Adrenal gland (tissue), 5 donors: ENCODE measurements around the gene RFX7.

Experiments used
- POLR2A ChIP-seq, 2 donors: fragments of 450-650 bp; IDR thresholded peaks; one replicate each; pipeline ENCODE4 v1.6.1; 2017; ENCODE audit warnings: antibody characterized with exemption in 2 of 2, mild to moderate bottlenecking in 2 of 2, moderate library complexity in 1 of 2
- TF ChIP-seq, protein P1 (sequence below), 6 experiments: fragments of 450-650 bp in 4 of 6; fragments of 200-600 bp in 2 of 6; sonication (generic) in 1 of 6; IDR thresholded peaks; 1 replicate in 5 of 6; 2 replicates in 1 of 6; pipeline versions ENCODE4 v1.5.1 to v1.8.0; 2016 to 2021; ENCODE audit warnings: antibody characterized with exemption in 6 of 6, mild to moderate bottlenecking in 2 of 6, moderate library complexity in 1 of 6
- donor health status: DM: no; HTN: no; CAD: no.

DNA sequence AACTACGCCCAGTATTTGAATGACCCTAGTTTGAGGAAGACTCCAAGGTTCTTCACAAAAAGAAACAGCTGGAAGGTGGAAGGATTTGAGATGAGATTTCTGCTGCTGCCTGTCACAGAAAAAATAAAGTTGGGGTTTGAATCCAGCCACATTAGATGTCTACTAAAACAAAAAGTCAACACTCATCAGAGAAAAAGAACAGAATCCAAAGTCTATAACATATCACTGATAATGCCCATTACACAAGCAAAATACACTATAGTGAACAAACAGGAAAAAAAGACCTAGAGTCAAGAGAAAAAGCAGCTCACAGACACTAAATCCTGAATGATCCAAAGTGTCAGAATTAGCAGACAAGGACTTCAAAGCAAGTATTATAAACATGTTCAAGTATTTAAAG, 56.0 kb downstream of the RFX7 start:
- TF ChIP-seq, protein P1, sequence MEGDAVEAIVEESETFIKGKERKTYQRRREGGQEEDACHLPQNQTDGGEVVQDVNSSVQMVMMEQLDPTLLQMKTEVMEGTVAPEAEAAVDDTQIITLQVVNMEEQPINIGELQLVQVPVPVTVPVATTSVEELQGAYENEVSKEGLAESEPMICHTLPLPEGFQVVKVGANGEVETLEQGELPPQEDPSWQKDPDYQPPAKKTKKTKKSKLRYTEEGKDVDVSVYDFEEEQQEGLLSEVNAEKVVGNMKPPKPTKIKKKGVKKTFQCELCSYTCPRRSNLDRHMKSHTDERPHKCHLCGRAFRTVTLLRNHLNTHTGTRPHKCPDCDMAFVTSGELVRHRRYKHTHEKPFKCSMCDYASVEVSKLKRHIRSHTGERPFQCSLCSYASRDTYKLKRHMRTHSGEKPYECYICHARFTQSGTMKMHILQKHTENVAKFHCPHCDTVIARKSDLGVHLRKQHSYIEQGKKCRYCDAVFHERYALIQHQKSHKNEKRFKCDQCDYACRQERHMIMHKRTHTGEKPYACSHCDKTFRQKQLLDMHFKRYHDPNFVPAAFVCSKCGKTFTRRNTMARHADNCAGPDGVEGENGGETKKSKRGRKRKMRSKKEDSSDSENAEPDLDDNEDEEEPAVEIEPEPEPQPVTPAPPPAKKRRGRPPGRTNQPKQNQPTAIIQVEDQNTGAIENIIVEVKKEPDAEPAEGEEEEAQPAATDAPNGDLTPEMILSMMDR (IDR thresholded peaks at IDR 0.05): no peak
- no peak for TF ChIP-seq POLR2A (IDR thresholded peaks at IDR 0.05)
